ENCODE results near the gene ATAD3B.
"Not testable (repeated sequence)": the region's sequence is repeated elsewhere in the genome, so short reads cannot be mapped to it uniquely, and the experiment has no call there.

Gene ATAD3B

GRCh38 chr1:1471389-1472052 lies at the start of gene ATAD3B:
TSS of gene ATAD3B (plus strand) at chr1:1471765. CDS start at chr1:1471885, 120 bp downstream.
- DNase-seq (ENCODE audit: low read depth in 2 of 2), result peak; percentile 89 to 94

GRCh38 chr1:1421907-1422464 lies 49.6 kb upstream of the ATAD3B start:
- DNase-seq (ENCODE audit: low read depth in 2 of 2), result no peak

GRCh38 chr1:1422465-1423244 lies 48.9 kb upstream of the ATAD3B start:
- no peak for DNase-seq (ENCODE audit: low read depth in 2 of 2)

- DNase-seq (ENCODE audit: low read depth in 2 of 2), result no peak
Measured at GRCh38 chr1:1423245-1423597, 48.3 kb upstream of the ATAD3B start.

GRCh38 chr1:1424707-1425106 lies 46.9 kb upstream of the ATAD3B start:
- DNase-seq (ENCODE audit: low read depth in 2 of 2), result no peak

GRCh38 chr1:1425426-1425752 lies 46.2 kb upstream of the ATAD3B start:
- no peak for DNase-seq (ENCODE audit: low read depth in 2 of 2)

- DNase-seq (ENCODE audit: low read depth in 2 of 2), result no peak
Measured at GRCh38 chr1:1425753-1426495, 45.6 kb upstream of the ATAD3B start.

- DNase-seq (ENCODE audit: low read depth in 2 of 2), result no peak
Measured at GRCh38 chr1:1426496-1427105, 45.0 kb upstream of the ATAD3B start.

GRCh38 chr1:1427106-1427819 lies 44.3 kb upstream of the ATAD3B start:
- DNase-seq (ENCODE audit: low read depth in 2 of 2), result no peak

- no peak for DNase-seq (ENCODE audit: low read depth in 2 of 2)
Measured at GRCh38 chr1:1427820-1428148, 43.8 kb upstream of the ATAD3B start.

GRCh38 chr1:1428174-1428573 lies 43.4 kb upstream of the ATAD3B start:
- DNase-seq (ENCODE audit: low read depth in 2 of 2), result no peak

- not testable (repeated sequence) for DNase-seq (ENCODE audit: low read depth in 2 of 2)
Measured at GRCh38 chr1:1428967-1429366, 42.6 kb upstream of the ATAD3B start.

GRCh38 chr1:1429671-1430073 lies 41.9 kb upstream of the ATAD3B start:
- DNase-seq (ENCODE audit: low read depth in 2 of 2), result no peak

GRCh38 chr1:1430114-1430982 lies 41.2 kb upstream of the ATAD3B start:
- DNase-seq (ENCODE audit: low read depth in 2 of 2), result no peak

- DNase-seq (ENCODE audit: low read depth in 2 of 2), result no peak
Measured at GRCh38 chr1:1430992-1431844, 40.3 kb upstream of the ATAD3B start.

- DNase-seq (ENCODE audit: low read depth in 2 of 2), result no peak
Measured at GRCh38 chr1:1431845-1432273, 39.7 kb upstream of the ATAD3B start.

- DNase-seq (ENCODE audit: low read depth in 2 of 2), result no peak
Measured at GRCh38 chr1:1432274-1432950, 39.2 kb upstream of the ATAD3B start.

- DNase-seq (ENCODE audit: low read depth in 2 of 2), result no peak
Measured at GRCh38 chr1:1432951-1433803, 38.4 kb upstream of the ATAD3B start.
